ENCODE data around the gene SEMA4B.

- TF ChIP-seq CTCF (IDR thresholded peaks at IDR 0.05; ENCODE audit: low read depth, low read length, poor library complexity, severe bottlenecking) (no peak), EZH2phosphoT487 (IDR thresholded peaks at IDR 0.05; ENCODE audit: borderline replicate concordance, low read length) (no peak)
These were observed 7.2 kb downstream of the SEMA4B start for GRCh38 chr15:90208356-90208755.
